ENCODE data around the gene IMMP2L. TPM values are rescaled to one million over a fixed set of nuclear protein-coding genes. Genes with fewer than 3 reads are reported as not detected.

Gene IMMP2L
- total RNA-seq, 2 experiments from 2014 or later: 8.9 to 18.7 TPM

GRCh38 chr7:110681941-110682340, 880.4 kb downstream of the IMMP2L start:
- Mint-ChIP-seq H3K4me3 (no peak overlapping the region), H3K9me3 (no peaks in the 10 kb centered on the region), H3K27ac (no peak overlapping the region), H3K4me1 (ENCODE audit: low read depth) (no peaks in the 10 kb centered on the region), H3K27me3 (no peaks in the 10 kb centered on the region), H3K36me3 (ENCODE audit: low read depth) (no peaks in the 10 kb centered on the region)
- Histone ChIP-seq H3K4me3 (ENCODE audit: low read length) (no peak overlapping the region), H3K27ac (ENCODE audit: low read depth in 1 of 2, low read length in 2 of 2) (no peak overlapping the region), H3K9me3 (ENCODE audit: control insufficient read depth in 1 of 2, insufficient read depth in 1 of 2, low read length in 2 of 2) (no peaks in the 10 kb centered on the region), H3K36me3 (ENCODE audit: insufficient read depth, low read length) (no peaks in the 10 kb centered on the region), H3K4me1 (ENCODE audit: insufficient read depth, low read length) (no peaks in the 10 kb centered on the region), H3K27me3 (ENCODE audit: control insufficient read depth in 1 of 2, insufficient read depth in 2 of 2, low read length in 2 of 2) (no peaks in the 10 kb centered on the region)
- DNase-seq (no peak), ATAC-seq (ENCODE audit: poor library complexity) (no peak)
- intact Hi-C loops (cut with DNase I, micrococcal nuclease): no loop called here
- TF ChIP-seq, protein P1, sequence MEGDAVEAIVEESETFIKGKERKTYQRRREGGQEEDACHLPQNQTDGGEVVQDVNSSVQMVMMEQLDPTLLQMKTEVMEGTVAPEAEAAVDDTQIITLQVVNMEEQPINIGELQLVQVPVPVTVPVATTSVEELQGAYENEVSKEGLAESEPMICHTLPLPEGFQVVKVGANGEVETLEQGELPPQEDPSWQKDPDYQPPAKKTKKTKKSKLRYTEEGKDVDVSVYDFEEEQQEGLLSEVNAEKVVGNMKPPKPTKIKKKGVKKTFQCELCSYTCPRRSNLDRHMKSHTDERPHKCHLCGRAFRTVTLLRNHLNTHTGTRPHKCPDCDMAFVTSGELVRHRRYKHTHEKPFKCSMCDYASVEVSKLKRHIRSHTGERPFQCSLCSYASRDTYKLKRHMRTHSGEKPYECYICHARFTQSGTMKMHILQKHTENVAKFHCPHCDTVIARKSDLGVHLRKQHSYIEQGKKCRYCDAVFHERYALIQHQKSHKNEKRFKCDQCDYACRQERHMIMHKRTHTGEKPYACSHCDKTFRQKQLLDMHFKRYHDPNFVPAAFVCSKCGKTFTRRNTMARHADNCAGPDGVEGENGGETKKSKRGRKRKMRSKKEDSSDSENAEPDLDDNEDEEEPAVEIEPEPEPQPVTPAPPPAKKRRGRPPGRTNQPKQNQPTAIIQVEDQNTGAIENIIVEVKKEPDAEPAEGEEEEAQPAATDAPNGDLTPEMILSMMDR (IDR thresholded peaks at IDR 0.05): no peak
- ChIA-PET CTCF (no interaction called here), POLR2A (interaction anchor here (1.2 kb wide), 1 partner anchor 401 kb away, joined by 3 read pairs; no protein-coding TSS in a partner anchor)

DNA sequence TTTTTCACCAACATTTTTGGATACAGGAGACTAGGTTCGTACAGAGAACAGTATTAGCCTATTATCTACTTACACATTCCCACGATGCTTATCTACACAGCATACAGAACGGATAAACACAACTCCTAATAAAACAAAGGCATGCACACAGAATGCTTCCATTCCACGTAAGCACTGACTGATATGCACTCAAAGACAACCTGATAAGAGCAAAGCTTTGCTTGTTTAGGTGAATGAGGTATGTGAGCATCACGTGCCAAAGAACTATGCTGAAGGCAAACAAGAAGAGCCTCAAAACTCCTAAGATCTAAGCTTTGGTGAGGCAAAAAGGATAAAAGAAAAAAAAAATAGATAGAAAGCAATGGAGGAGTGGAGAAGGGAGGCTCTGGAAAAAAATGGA, 884.9 kb downstream of the IMMP2L start:
- Histone ChIP-seq H3K9me3 (ENCODE audit: control insufficient read depth in 1 of 2, insufficient read depth in 1 of 2, low read length in 2 of 2) (peaks cover 4 to 8% of the 10 kb centered on the region in 2 experiments), H3K36me3 (ENCODE audit: insufficient read depth, low read length) (no peaks in the 10 kb centered on the region), H3K4me3 (ENCODE audit: low read length) (no peak overlapping the region), H3K27me3 (ENCODE audit: control insufficient read depth in 1 of 2, insufficient read depth in 2 of 2, low read length in 2 of 2) (no peaks in the 10 kb centered on the region), H3K4me1 (ENCODE audit: insufficient read depth, low read length) (no peaks in the 10 kb centered on the region), H3K27ac (ENCODE audit: low read depth in 1 of 2, low read length in 2 of 2) (no peak overlapping the region)
- TF ChIP-seq, protein P1 (IDR thresholded peaks at IDR 0.05): no peak
- H3K36me3 Mint-ChIP-seq (ENCODE audit: low read depth): peaks cover 13% of the 10 kb centered on the region
- CTCF ChIA-PET: no interaction called here
- DNase-seq (no peak), ATAC-seq (ENCODE audit: poor library complexity) (no peak)
- intact Hi-C loops (cut with DNase I, micrococcal nuclease): no loop called here
- POLR2A ChIA-PET: no interaction called here
- H3K4me3 Mint-ChIP-seq: no peak overlapping the region
- H3K9me3 Mint-ChIP-seq: peaks cover 7% of the 10 kb centered on the region
- no peaks in the 10 kb centered on the region for H3K27me3 Mint-ChIP-seq
- no peak overlapping the region for H3K27ac Mint-ChIP-seq
- H3K4me1 Mint-ChIP-seq (ENCODE audit: low read depth): no peaks in the 10 kb centered on the region

- no peaks in the 10 kb centered on the region for H3K4me1 Mint-ChIP-seq (ENCODE audit: low read depth)
- intact Hi-C loops (cut with DNase I, micrococcal nuclease): no loop called here
- no peak for ATAC-seq (ENCODE audit: poor library complexity)
Measured at GRCh38 chr7:110676785-110677184, 885.5 kb downstream of the IMMP2L start.

More at GRCh38 chr7:110676785-110677184, 885.5 kb downstream of the IMMP2L start:
- H3K27me3 Mint-ChIP-seq: no peaks in the 10 kb centered on the region
- peaks cover 17% of the 10 kb centered on the region for H3K36me3 Mint-ChIP-seq (ENCODE audit: low read depth)
- no peak overlapping the region for H3K27ac ChIP-seq (ENCODE audit: low read depth in 1 of 2, low read length in 2 of 2)
- TF ChIP-seq, protein P1 (IDR thresholded peaks at IDR 0.05): no peak
- ChIA-PET POLR2A (no interaction called here), CTCF (no interaction called here)
- H3K9me3 ChIP-seq (ENCODE audit: control insufficient read depth in 1 of 2, insufficient read depth in 1 of 2, low read length in 2 of 2): peaks cover 4 to 8% of the 10 kb centered on the region in 2 experiments
- no peaks in the 10 kb centered on the region for H3K36me3 ChIP-seq (ENCODE audit: insufficient read depth, low read length)
- no peak overlapping the region for H3K4me3 Mint-ChIP-seq
- H3K27me3 ChIP-seq (ENCODE audit: control insufficient read depth in 1 of 2, insufficient read depth in 2 of 2, low read length in 2 of 2): no peaks in the 10 kb centered on the region
- no peak for DNase-seq
- H3K4me3 ChIP-seq (ENCODE audit: low read length): no peak overlapping the region
- H3K27ac Mint-ChIP-seq: no peak overlapping the region
- H3K4me1 ChIP-seq (ENCODE audit: insufficient read depth, low read length): no peaks in the 10 kb centered on the region
- H3K9me3 Mint-ChIP-seq: peaks cover 9% of the 10 kb centered on the region
